ENCODE data around the gene SLC22A14.

SLC22A14 gene

GRCh38 chr3:38257583-38257982, 24.5 kb upstream of the SLC22A14 start:
- Histone ChIP-seq H3K9ac (ENCODE audit: low read depth, low read length) (no peak overlapping the region), H3K4me1 (ENCODE audit: insufficient read depth, low read length) (no peaks in the 10 kb centered on the region), H3K36me3 (ENCODE audit: insufficient read depth, low read depth, low read length) (peaks cover 30% of the 10 kb centered on the region), H3K9me3 (ENCODE audit: insufficient read depth, low read depth, low read length) (no peaks in the 10 kb centered on the region), H3K27me3 (ENCODE audit: insufficient read depth, low read length) (no peaks in the 10 kb centered on the region), H3K4me3 (ENCODE audit: low read length) (no peak overlapping the region), H3K27ac (ENCODE audit: low read length) (no peak overlapping the region)

- Histone ChIP-seq H3K4me1 (ENCODE audit: insufficient read depth, low read length) (peaks cover 7% of the 10 kb centered on the region), H3K27ac (ENCODE audit: low read length) (no peak overlapping the region), H3K9me3 (ENCODE audit: insufficient read depth, low read depth, low read length) (no peaks in the 10 kb centered on the region), H3K36me3 (ENCODE audit: insufficient read depth, low read depth, low read length) (0 out of 2 replicates have a peak, but pooled peaks cover under 1% of the 10 kb centered on the region), H3K9ac (ENCODE audit: low read depth, low read length) (no peak overlapping the region), H3K4me3 (ENCODE audit: low read length) (no peak overlapping the region), H3K27me3 (ENCODE audit: insufficient read depth, low read length) (no peaks in the 10 kb centered on the region)
Measured at GRCh38 chr3:38260474-38260873, 21.6 kb upstream of the SLC22A14 start.

- Histone ChIP-seq H3K27me3 (ENCODE audit: insufficient read depth, low read length) (no peaks in the 10 kb centered on the region), H3K36me3 (ENCODE audit: insufficient read depth, low read depth, low read length) (no peaks in the 10 kb centered on the region), H3K4me3 (ENCODE audit: low read length) (no peak overlapping the region), H3K27ac (ENCODE audit: low read length) (no peak overlapping the region), H3K9me3 (ENCODE audit: insufficient read depth, low read depth, low read length) (no peaks in the 10 kb centered on the region), H3K9ac (ENCODE audit: low read depth, low read length) (no peak overlapping the region), H3K4me1 (ENCODE audit: insufficient read depth, low read length) (peaks cover 15% of the 10 kb centered on the region)
Measured at GRCh38 chr3:38264353-38264771, 17.7 kb upstream of the SLC22A14 start.

GRCh38 chr3:38264779-38265178, 17.3 kb upstream of the SLC22A14 start:
- Histone ChIP-seq H3K27me3 (ENCODE audit: insufficient read depth, low read length) (no peaks in the 10 kb centered on the region), H3K9me3 (ENCODE audit: insufficient read depth, low read depth, low read length) (no peaks in the 10 kb centered on the region), H3K4me1 (ENCODE audit: insufficient read depth, low read length) (peaks cover 15% of the 10 kb centered on the region), H3K27ac (ENCODE audit: low read length) (no peak overlapping the region), H3K36me3 (ENCODE audit: insufficient read depth, low read depth, low read length) (no peaks in the 10 kb centered on the region), H3K4me3 (ENCODE audit: low read length) (no peak overlapping the region), H3K9ac (ENCODE audit: low read depth, low read length) (no peak overlapping the region)

GRCh38 chr3:38265604-38266307, 16.3 kb upstream of the SLC22A14 start, which contains the start of gene SLC22A13:
TSS of gene SLC22A13 (plus strand) at chr3:38265812. CDS start at chr3:38265861, 49 bp downstream.
- Histone ChIP-seq H3K9me3 (ENCODE audit: insufficient read depth, low read depth, low read length) (no peaks in the 10 kb centered on the region), H3K27ac (ENCODE audit: low read length) (no peak within 1 kb of the TSS), H3K4me3 (ENCODE audit: low read length) (no peak within 1 kb of the TSS)

GRCh38 chr3:38266810-38267209, 15.3 kb upstream of the SLC22A14 start:
- Histone ChIP-seq H3K9ac (ENCODE audit: low read depth, low read length) (no peak overlapping the region), H3K4me1 (ENCODE audit: insufficient read depth, low read length) (peaks cover 15% of the 10 kb centered on the region), H3K36me3 (ENCODE audit: insufficient read depth, low read depth, low read length) (no peaks in the 10 kb centered on the region), H3K27ac (ENCODE audit: low read length) (no peak overlapping the region), H3K9me3 (ENCODE audit: insufficient read depth, low read depth, low read length) (no peaks in the 10 kb centered on the region), H3K4me3 (ENCODE audit: low read length) (no peak overlapping the region), H3K27me3 (ENCODE audit: insufficient read depth, low read length) (no peaks in the 10 kb centered on the region)

More at GRCh38 chr3:38265604-38266307, 16.3 kb upstream of the SLC22A14 start, which contains the start of gene SLC22A13:
- no peak within 1 kb of the TSS for H3K9ac ChIP-seq (ENCODE audit: low read depth, low read length)
- H3K4me1 ChIP-seq (ENCODE audit: insufficient read depth, low read length) = peaks cover 15% of the 10 kb centered on the region
- no peaks in the 10 kb centered on the region for H3K27me3 ChIP-seq (ENCODE audit: insufficient read depth, low read length)
- H3K36me3 ChIP-seq (ENCODE audit: insufficient read depth, low read depth, low read length) = no peaks in the 10 kb centered on the region

GRCh38 chr3:38267662-38268061, 14.4 kb upstream of the SLC22A14 start:
- no peaks in the 10 kb centered on the region for H3K27me3 ChIP-seq (ENCODE audit: insufficient read depth, low read length)
- no peak overlapping the region for H3K4me3 ChIP-seq (ENCODE audit: low read length)
- H3K9me3 ChIP-seq (ENCODE audit: insufficient read depth, low read depth, low read length) = no peaks in the 10 kb centered on the region
- H3K27ac ChIP-seq (ENCODE audit: low read length) = no peak overlapping the region
- H3K9ac ChIP-seq (ENCODE audit: low read depth, low read length) = no peak overlapping the region
- H3K36me3 ChIP-seq (ENCODE audit: insufficient read depth, low read depth, low read length) = no peaks in the 10 kb centered on the region
- H3K4me1 ChIP-seq (ENCODE audit: insufficient read depth, low read length) = peaks cover 15% of the 10 kb centered on the region

GRCh38 chr3:38268087-38268486, 14.0 kb upstream of the SLC22A14 start:
- H3K4me3 ChIP-seq (ENCODE audit: low read length) = no peak overlapping the region
- H3K27me3 ChIP-seq (ENCODE audit: insufficient read depth, low read length) = no peaks in the 10 kb centered on the region
- H3K4me1 ChIP-seq (ENCODE audit: insufficient read depth, low read length) = peaks cover 15% of the 10 kb centered on the region
- H3K9me3 ChIP-seq (ENCODE audit: insufficient read depth, low read depth, low read length) = no peaks in the 10 kb centered on the region
- no peaks in the 10 kb centered on the region for H3K36me3 ChIP-seq (ENCODE audit: insufficient read depth, low read depth, low read length)
- H3K27ac ChIP-seq (ENCODE audit: low read length) = no peak overlapping the region
- no peak overlapping the region for H3K9ac ChIP-seq (ENCODE audit: low read depth, low read length)

GRCh38 chr3:38268522-38268921, 13.6 kb upstream of the SLC22A14 start:
- no peaks in the 10 kb centered on the region for H3K36me3 ChIP-seq (ENCODE audit: insufficient read depth, low read depth, low read length)
- no peaks in the 10 kb centered on the region for H3K27me3 ChIP-seq (ENCODE audit: insufficient read depth, low read length)
- H3K4me3 ChIP-seq (ENCODE audit: low read length) = no peak overlapping the region
- H3K9ac ChIP-seq (ENCODE audit: low read depth, low read length) = no peak overlapping the region
- H3K4me1 ChIP-seq (ENCODE audit: insufficient read depth, low read length) = peaks cover 15% of the 10 kb centered on the region
- H3K27ac ChIP-seq (ENCODE audit: low read length) = no peak overlapping the region
- H3K9me3 ChIP-seq (ENCODE audit: insufficient read depth, low read depth, low read length) = no peaks in the 10 kb centered on the region

- Histone ChIP-seq H3K9ac (ENCODE audit: low read depth, low read length) (no peak overlapping the region), H3K27ac (ENCODE audit: low read length) (no peak overlapping the region), H3K36me3 (ENCODE audit: insufficient read depth, low read depth, low read length) (no peaks in the 10 kb centered on the region), H3K9me3 (ENCODE audit: insufficient read depth, low read depth, low read length) (no peaks in the 10 kb centered on the region), H3K27me3 (ENCODE audit: insufficient read depth, low read length) (no peaks in the 10 kb centered on the region), H3K4me1 (ENCODE audit: insufficient read depth, low read length) (peaks cover 8% of the 10 kb centered on the region; the same call in 1 of the 2 replicates), H3K4me3 (ENCODE audit: low read length) (no peak overlapping the region)
Measured at GRCh38 chr3:38270606-38271005, 11.5 kb upstream of the SLC22A14 start.

- Histone ChIP-seq H3K27ac (ENCODE audit: low read length) (no peak overlapping the region), H3K9me3 (ENCODE audit: insufficient read depth, low read depth, low read length) (no peaks in the 10 kb centered on the region), H3K9ac (ENCODE audit: low read depth, low read length) (no peak overlapping the region), H3K4me3 (ENCODE audit: low read length) (no peak overlapping the region), H3K36me3 (ENCODE audit: insufficient read depth, low read depth, low read length) (no peaks in the 10 kb centered on the region), H3K4me1 (ENCODE audit: insufficient read depth, low read length) (peaks cover 8% of the 10 kb centered on the region; the same call in 1 of the 2 replicates), H3K27me3 (ENCODE audit: insufficient read depth, low read length) (no peaks in the 10 kb centered on the region)
Measured at GRCh38 chr3:38271553-38271952, 10.5 kb upstream of the SLC22A14 start.

GRCh38 chr3:38274864-38275649, 7.0 kb upstream of the SLC22A14 start:
- Histone ChIP-seq H3K4me1 (ENCODE audit: insufficient read depth, low read length) (no peaks in the 10 kb centered on the region), H3K27ac (ENCODE audit: low read length) (no peak overlapping the region), H3K36me3 (ENCODE audit: insufficient read depth, low read depth, low read length) (no peaks in the 10 kb centered on the region), H3K27me3 (ENCODE audit: insufficient read depth, low read length) (no peaks in the 10 kb centered on the region), H3K4me3 (ENCODE audit: low read length) (no peak overlapping the region), H3K9ac (ENCODE audit: low read depth, low read length) (no peak overlapping the region), H3K9me3 (ENCODE audit: insufficient read depth, low read depth, low read length) (no peaks in the 10 kb centered on the region)

Measured in iPS-20b (cell line).